GM12878 (cell line): ENCODE measurements around the gene OSBPL3. TPM values are rescaled to one million over a fixed set of nuclear protein-coding genes. Genes with fewer than 3 reads are reported as not detected.

ENCODE experiments used
- ATAC-seq: fragments of 200-7000 bp; cut with Tn5 transposase; 3 replicates; pipeline ENCODE4 v1.9.1; 2020; ENCODE audit warnings: mild to moderate bottlenecking, moderate library complexity
- BruUV-seq: library from RNA; stranded (reverse); fragments of 400-500 nt; replicated peaks from 2 replicates; lab custom pipeline; 2021; lab: Mats Ljungman, UMichigan
- CTCF ChIA-PET: fragments of 300-600 bp; sonication (Branson Sonifier 250); formaldehyde crosslinking; extraction: SDS; loops from one replicate; lab custom pipeline; 2021; ENCODE audit warnings: inconsistent platforms; lab: Yijun Ruan, JAX
- POLR2A ChIA-PET: fragments of 350-600 bp; formaldehyde crosslinking; extraction: SDS; loops from one replicate; lab custom pipeline; 2021; ENCODE audit warnings: inconsistent platforms; lab: Charles Lee
- RAD21 ChIA-PET: fragments of 300-600 bp; sonication (Branson Sonifier 250); formaldehyde crosslinking; loops from one replicate; lab custom pipeline; 2023; ENCODE audit warnings: antibody characterized with exemption; ENCODE audit not compliant: unreplicated experiment; lab: Charles Lee
- SMC1A ChIA-PET: fragments of 300-600 bp; sonication (Branson Sonifier 250); formaldehyde crosslinking; loops from one replicate; lab custom pipeline; 2023; ENCODE audit not compliant: unreplicated experiment, uncharacterized antibody; lab: Charles Lee
- DNase-seq: peaks from one replicate; pipeline ENCODE4 v3.0.0-alpha.2; 2011; ENCODE audit warnings: low read depth, low spot score
- FAIRE-seq: peaks from 3 replicates; lab custom pipeline; 2011; peaks lifted over from hg19 to GRCh38; lab: Jason Lieb, UNC
- H2AFZ ChIP-seq: 2 replicates; pipeline ENCODE4 v1.6.0; 2011; ENCODE audit warnings: low read depth, low read length, control low read depth; ENCODE audit not compliant: control insufficient read depth
- H3K27ac ChIP-seq: 2 replicates; pipeline ENCODE4 v1.5.1; 2011; ENCODE audit warnings: control low read depth; ENCODE audit not compliant: control insufficient read depth, insufficient read depth
- H3K27me3 ChIP-seq, 2 experiments: replicated peaks in 1 of 2; 2 replicates each; pipeline versions ENCODE4 v1.6.0 to v1.6.1; 2011; ENCODE audit warnings: low read length in 1 of 2; ENCODE audit not compliant: control insufficient read depth in 2 of 2, insufficient read depth in 2 of 2
- H3K36me3 ChIP-seq, 2 experiments: 2 replicates each; pipeline ENCODE4 v1.5.1; 2011; ENCODE audit warnings: low read length in 1 of 2; ENCODE audit not compliant: control insufficient read depth in 2 of 2, insufficient read depth in 2 of 2
- H3K4me1 ChIP-seq: 2 replicates; pipeline ENCODE4 v1.6.1; 2011; ENCODE audit warnings: mild to moderate bottlenecking, low read length, moderate library complexity, mixed read lengths; ENCODE audit not compliant: control insufficient read depth, insufficient read depth
- H3K4me2 ChIP-seq: 2 replicates; pipeline ENCODE4 v1.6.0; 2011; ENCODE audit warnings: control low read depth; ENCODE audit not compliant: control insufficient read depth, insufficient read depth
- H3K4me3 ChIP-seq: fragments of 200-600 bp; sonication (generic); 2 replicates; pipeline ENCODE4 v1.5.1; 2016
- H3K79me2 ChIP-seq: 2 replicates; pipeline ENCODE4 v1.6.0; 2011; ENCODE audit warnings: low read length; ENCODE audit not compliant: control insufficient read depth, insufficient read depth
- H3K9ac ChIP-seq: 2 replicates; pipeline ENCODE4 v1.8.0; 2011; ENCODE audit warnings: low read length, control low read depth, mixed read lengths; ENCODE audit not compliant: control insufficient read depth, insufficient read depth
- H3K9me3 ChIP-seq: replicated peaks from 3 replicates; pipeline ENCODE4 v1.5.1; 2011; ENCODE audit warnings: mild to moderate bottlenecking, low read length; ENCODE audit not compliant: control insufficient read depth, insufficient read depth
- H4K20me1 ChIP-seq: 2 replicates; pipeline ENCODE4 v1.6.0; 2011; ENCODE audit not compliant: control insufficient read depth, insufficient read depth
- ATF3 ChIP-seq: IDR thresholded peaks from 2 replicates; pipeline ENCODE4 v1.6.1; 2011; ENCODE audit warnings: low read depth, mild to moderate bottlenecking, low read length, moderate library complexity, borderline replicate concordance; ENCODE audit errors: extremely low read depth
- E2F8 ChIP-seq: fragments of 450-650 bp; IDR thresholded peaks from 2 replicates; pipeline ENCODE4 v1.6.1; 2018; ENCODE audit warnings: mild to moderate bottlenecking, low read depth, moderate library complexity; ENCODE audit not compliant: partially characterized antibody
- EED ChIP-seq: sonication (generic); IDR thresholded peaks from 2 replicates; pipeline ENCODE4 v1.6.1; 2016; ENCODE audit warnings: antibody characterized with exemption, low read depth
- EP300 ChIP-seq, 2 experiments: fragments of 150-350 bp in 1 of 2; IDR thresholded peaks; 2 replicates each; pipeline ENCODE4 v1.6.1; 2011 to 2012; ENCODE audit warnings: low read depth in 2 of 2, low read length in 2 of 2, borderline replicate concordance in 1 of 2, improper control_type of control experiment in 1 of 2, inconsistent platforms in 1 of 2; ENCODE audit not compliant: control insufficient read depth in 1 of 2
- IKZF2 ChIP-seq, 2 experiments: fragments of 450-650 bp; IDR thresholded peaks; 2 replicates each; pipeline ENCODE4 v1.6.1; 2017; ENCODE audit warnings: mild to moderate bottlenecking in 2 of 2, moderate library complexity in 2 of 2
- KLF5 ChIP-seq: fragments of 450-650 bp; IDR thresholded peaks from 2 replicates; pipeline ENCODE4 v1.6.1; 2014; ENCODE audit warnings: mild to moderate bottlenecking; ENCODE audit not compliant: partially characterized antibody
- MAX ChIP-seq: IDR thresholded peaks from 2 replicates; pipeline ENCODE4 v1.6.1; 2012; ENCODE audit warnings: low read depth, low read length, improper control_type of control experiment
- PBX3 ChIP-seq: IDR thresholded peaks from 2 replicates; pipeline ENCODE4 v1.6.1; 2011; ENCODE audit warnings: mild to moderate bottlenecking, low read depth, low read length, moderate library complexity; ENCODE audit not compliant: insufficient replicate concordance
- RAD21 ChIP-seq: IDR thresholded peaks from 2 replicates; pipeline ENCODE4 v1.6.1; 2011; ENCODE audit warnings: mild to moderate bottlenecking, low read depth, low read length, moderate library complexity; ENCODE audit not compliant: insufficient read depth
- RB1 ChIP-seq: fragments of 450-650 bp; formaldehyde crosslinking; IDR thresholded peaks from 2 replicates; pipeline ENCODE4 v1.6.1; 2017; ENCODE audit warnings: mild to moderate bottlenecking, borderline replicate concordance
- REST ChIP-seq: IDR thresholded peaks from 2 replicates; pipeline ENCODE4 v1.6.1; 2012; ENCODE audit warnings: mild to moderate bottlenecking, low read depth, low read length
- WGBS: methylation state at CpG from one replicate; pipeline ENCODE4 v1.1.6; 2016; ENCODE audit warnings: low lambda C conversion rate; ENCODE audit not compliant: insufficient replicate concordance, insufficient coverage; ENCODE audit errors: missing lambda C conversion rate; 5-methylcytosine and 5-hydroxymethylcytosine counted together
- in situ Hi-C: fragments of 300-500 bp; cut with MboI; formaldehyde crosslinking; loops from 9 replicates; pipeline ENCODE4 v1.14.3; 2018; ENCODE audit warnings: mixed read lengths
- intact Hi-C: fragments of 100-400 bp; cut with micrococcal nuclease; formaldehyde crosslinking; loops from one replicate; pipeline ENCODE4 v1.14.2; 2022; ENCODE audit not compliant: unreplicated experiment
- polyA plus RNA-seq, 11 experiments: library from polyadenylated mRNA; depleted of rRNA in 4 of 11; unstranded in 6 of 11; stranded (reverse) in 5 of 11; fragments of >200 nt; fragmentation: Nextera tagmentation in 4 of 11; fragmentation: Illumina TruSeq in 1 of 11; extraction: Ambion mirVana in 4 of 11; extraction: Trizol in 1 of 11; gene quantifications; 1 replicate in 1 of 11; 2 replicates in 10 of 11; pipeline versions ENCODE4 v1.2.1 to v1.2.3, GENCODE V29; 2011 to 2016; ENCODE audit warnings: inconsistent platforms in 2 of 11, missing spikeins in 2 of 11, low read depth in 1 of 11
- total RNA-seq, 4 experiments: library from RNA; depleted of rRNA in 3 of 4; stranded (reverse); fragments of >200 nt in 3 of 4; fragmentation: Illumina TruSeq in 1 of 4; extraction: Trizol in 1 of 4; gene quantifications; 2 replicates each; pipeline versions ENCODE4 v1.2.1 to v1.2.3, GENCODE V29; 2013 to 2021

The OSBPL3 gene
- total and polyA plus RNA-seq, 10 of the 15 experiments (the other 5 are each of a cell fraction or from before 2014, with no cell fraction given), result 6.1 to 46.6 (median 27.0) TPM

GRCh38 chr7:24879291-24879690, 100.7 kb downstream of the OSBPL3 start (continued):
- TF ChIP-seq PBX3, result no peak
- no peak for TF ChIP-seq EED
- TF ChIP-seq RAD21, result no peak
- TF ChIP-seq MAX, result no peak
- TF ChIP-seq ATF3, result no peak
- TF ChIP-seq KLF5, result no peak
- no peak for TF ChIP-seq RB1

- ChIA-PET RAD21 (interaction anchor here (0.7 to 3.9 kb wide), 16 partner anchors 9 to 215 kb away, joined by 3 to 23 read pairs (median 4); no protein-coding TSS in a partner anchor), SMC1A (interaction anchor here (0.8 to 4.8 kb wide), 30 partner anchors 8 to 214 kb away, joined by 3 to 61 read pairs (median 5); partner anchors contain the start of gene OSBPL3), CTCF (interaction anchor here (0.6 to 4.8 kb wide), 14 partner anchors 8 to 220 kb away, joined by 3 to 38 read pairs (median 4); no protein-coding TSS in a partner anchor), POLR2A (interaction anchor here (1.0 to 2.1 kb wide), 7 partner anchors 12 to 103 kb away, joined by 3 to 12 read pairs (median 4); no protein-coding TSS in a partner anchor)
- Histone ChIP-seq H3K27ac (peak overlapping the region; percentile 5; the same call in 1 of the 2 replicates), H3K4me3 (no peak overlapping the region; the same call in 1 of the 2 replicates), H3K27me3 (no peaks in the 10 kb centered on the region), H3K36me3 (no peaks in the 10 kb centered on the region; a peak in 2 of 4 replicates), H3K9ac (no peak overlapping the region), H3K4me2 (peak overlapping the region; percentile 49), H3K9me3 (no peaks in the 10 kb centered on the region), H4K20me1 (no peaks in the 10 kb centered on the region), H3K79me2 (no peaks in the 10 kb centered on the region), H3K4me1 (peaks cover 16% of the 10 kb centered on the region), H2AFZ (no peak overlapping the region)
- intact Hi-C loops (no loop called here), in situ Hi-C loops (no loop called here)
- WGBS, result 5% methylated on average over 4 of the region's 4 CpGs
- peak; percentile 62 for DNase-seq
- BruUV-seq, result no TSS peak
- ATAC-seq, result peak; percentile 88
- peak; percentile 73 for FAIRE-seq
- TF ChIP-seq REST, result no peak
- no peak for TF ChIP-seq E2F8
- TF ChIP-seq IKZF2 (IDR thresholded peaks at IDR 0.05), result no peak; a peak in 1 of 4 replicates
- no peak for TF ChIP-seq EP300 (IDR thresholded peaks at IDR 0.05; ENCODE audit: borderline replicate concordance in 1 of 2, control insufficient read depth in 1 of 2, low read depth in 2 of 2, low read length in 2 of 2)
- no peak for TF ChIP-seq ATF3
Observed at GRCh38 chr7:24877790-24878311, 102.1 kb downstream of the OSBPL3 start.
